Fibroblast of pulmonary artery (primary cell): ENCODE data around the gene PLA2G3.

Source experiments
- DNase-seq: peaks from one replicate; pipeline ENCODE4 v3.0.0-alpha.2; 2010; ENCODE audit warnings: low read depth
- H3K4me3 ChIP-seq: replicated peaks from 2 replicates; pipeline ENCODE4 v1.5.1; 2011; ENCODE audit warnings: low read depth, mild to moderate bottlenecking, control low read depth, low read length, moderate library complexity
- CTCF ChIP-seq: IDR thresholded peaks from 2 replicates; pipeline ENCODE4 v1.5.1; 2011; ENCODE audit warnings: mild to moderate bottlenecking, control low read depth, low read length, inconsistent platforms; ENCODE audit errors: missing control alignments

Gene PLA2G3

GRCh38 chr22:31140746-31141145 lies 438 bp upstream of the PLA2G3 start:
- no peak overlapping the region for H3K4me3 ChIP-seq
- no peak for TF ChIP-seq CTCF
- DNase-seq, result no peak

GRCh38 chr22:31139066-31139465 lies 1.2 kb downstream of the PLA2G3 start:
- TF ChIP-seq CTCF, result no peak
- H3K4me3 ChIP-seq, result no peak overlapping the region
- DNase-seq, result no peak

GRCh38 chr22:31138126-31138525 lies 2.2 kb downstream of the PLA2G3 start:
- DNase-seq, result no peak
- no peak overlapping the region for H3K4me3 ChIP-seq
- TF ChIP-seq CTCF, result no peak

- DNase-seq, result no peak
- no peak overlapping the region for H3K4me3 ChIP-seq
- no peak for TF ChIP-seq CTCF
These were observed 2.6 kb downstream of the PLA2G3 start for GRCh38 chr22:31137721-31138120.

- no peak for DNase-seq
- TF ChIP-seq CTCF, result no peak
- H3K4me3 ChIP-seq, result no peak overlapping the region
These were observed 3.6 kb downstream of the PLA2G3 start for GRCh38 chr22:31136711-31137110.

- DNase-seq, result no peak
- no peak for TF ChIP-seq CTCF
- H3K4me3 ChIP-seq, result no peak overlapping the region
These were observed 4.2 kb downstream of the PLA2G3 start for GRCh38 chr22:31136155-31136554.

GRCh38 chr22:31135706-31136105 lies 4.6 kb downstream of the PLA2G3 start:
- TF ChIP-seq CTCF, result no peak
- no peak overlapping the region for H3K4me3 ChIP-seq
- no peak for DNase-seq
